MCF 10A (cell line): ENCODE data around the gene ULK4. TPM values are rescaled to one million over a fixed set of nuclear protein-coding genes. Genes with fewer than 3 reads are reported as not detected.

Source experiments
- BruUV-seq: library from RNA; stranded (reverse); fragments of 400-500 nt; replicated peaks from 2 replicates; lab custom pipeline; 2021; lab: Mats Ljungman, UMichigan
- CTCF ChIA-PET: fragments of 300-600 bp; sonication (Branson Sonifier 250); formaldehyde crosslinking; extraction: SDS; loops from one replicate; lab custom pipeline; 2021; ENCODE audit warnings: antibody characterized with exemption, inconsistent platforms; lab: Yijun Ruan, JAX
- POLR2A ChIA-PET: fragments of 300-600, 350-650 bp; sonication (Branson Sonifier 250); formaldehyde crosslinking; extraction: SDS; loops from one replicate; lab custom pipeline; 2020; ENCODE audit warnings: antibody characterized with exemption, inconsistent platforms; lab: Yijun Ruan, JAX
- DNase-seq: peaks from one replicate; pipeline ENCODE4 v3.0.0-alpha.2; 2018; ENCODE audit not compliant: unreplicated experiment
- H3K27ac Mint-ChIP-seq: one replicate; pipeline ENCODE4 v1.8.0; 2022; ENCODE audit warnings: mild to moderate bottlenecking, low read depth, mixed read lengths; ENCODE audit not compliant: unreplicated experiment
- H3K27me3 Mint-ChIP-seq: one replicate; pipeline ENCODE4 v1.8.0; 2022; ENCODE audit warnings: mixed read lengths; ENCODE audit not compliant: insufficient read depth, unreplicated experiment
- H3K36me3 Mint-ChIP-seq: one replicate; pipeline ENCODE4 v1.8.0; 2022; ENCODE audit warnings: mild to moderate bottlenecking, moderate library complexity, mixed read lengths; ENCODE audit not compliant: insufficient read depth, unreplicated experiment
- H3K4me1 Mint-ChIP-seq: one replicate; pipeline ENCODE4 v1.8.0; 2022; ENCODE audit warnings: mixed read lengths; ENCODE audit not compliant: insufficient read depth, unreplicated experiment
- H3K4me3 Mint-ChIP-seq: one replicate; pipeline ENCODE4 v1.8.0; 2022; ENCODE audit warnings: mild to moderate bottlenecking, moderate library complexity, mixed read lengths; ENCODE audit not compliant: unreplicated experiment
- H3K9me3 Mint-ChIP-seq: one replicate; pipeline ENCODE4 v1.8.0; 2022; ENCODE audit warnings: mixed read lengths; ENCODE audit not compliant: unreplicated experiment
- intact Hi-C: fragments of 100-400 bp; cut with micrococcal nuclease; formaldehyde crosslinking; loops from 2 replicates; pipeline ENCODE4 v1.14.1; 2022
- total RNA-seq: library from RNA; stranded (reverse); gene quantifications from 2 replicates; pipeline ENCODE4 v1.2.3, GENCODE V29; 2022
- TF ChIP-seq, protein P1 (sequence below): fragments of 200-600 bp; IDR thresholded peaks from one replicate; pipeline ENCODE4 v1.8.0; 2022; ENCODE audit warnings: antibody characterized with exemption, mild to moderate bottlenecking; ENCODE audit not compliant: unreplicated experiment

The ULK4 gene
- total RNA-seq, 1 experiment from 2014 or later: 7.8 TPM

DNA sequence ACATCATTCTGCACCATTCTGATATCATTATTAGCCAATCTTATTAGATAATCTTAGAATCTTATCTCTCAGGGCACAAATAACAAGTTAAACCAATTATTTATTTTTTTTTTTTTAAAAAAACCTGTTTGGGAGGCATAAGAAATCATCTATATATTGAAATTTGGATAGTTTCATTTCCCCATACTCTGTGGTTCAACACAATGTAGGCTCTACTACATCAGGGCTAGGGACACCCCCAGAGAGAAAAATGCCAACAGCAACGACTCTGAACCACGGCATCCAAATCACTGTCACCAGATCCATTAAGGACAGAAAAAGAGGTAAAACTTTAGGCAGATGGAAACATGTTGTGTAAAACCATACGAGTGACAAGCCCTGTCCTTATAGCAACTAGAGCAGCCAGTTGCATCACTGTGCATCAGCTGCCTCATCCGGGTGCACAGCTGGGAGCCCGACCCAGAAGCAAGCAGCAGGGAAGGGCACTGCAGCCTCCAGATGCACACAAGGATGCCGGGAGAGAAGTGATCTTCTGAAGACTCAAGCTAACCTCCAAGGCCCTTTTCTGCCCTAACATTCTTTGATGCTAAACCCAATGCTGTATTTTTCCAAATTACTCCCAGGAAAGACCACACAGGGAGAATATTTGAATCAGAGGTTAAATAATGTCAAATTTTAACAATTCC lies 381.5 kb downstream of the ULK4 start:
- intact Hi-C loops: no loop called here
- Mint-ChIP-seq H3K9me3 (no peaks in the 10 kb centered on the region), H3K27me3 (no peaks in the 10 kb centered on the region), H3K27ac (no peak overlapping the region), H3K36me3 (no peaks in the 10 kb centered on the region), H3K4me3 (no peak overlapping the region), H3K4me1 (no peaks in the 10 kb centered on the region)
- POLR2A ChIA-PET: no interaction called here
- TF ChIP-seq, protein P1, sequence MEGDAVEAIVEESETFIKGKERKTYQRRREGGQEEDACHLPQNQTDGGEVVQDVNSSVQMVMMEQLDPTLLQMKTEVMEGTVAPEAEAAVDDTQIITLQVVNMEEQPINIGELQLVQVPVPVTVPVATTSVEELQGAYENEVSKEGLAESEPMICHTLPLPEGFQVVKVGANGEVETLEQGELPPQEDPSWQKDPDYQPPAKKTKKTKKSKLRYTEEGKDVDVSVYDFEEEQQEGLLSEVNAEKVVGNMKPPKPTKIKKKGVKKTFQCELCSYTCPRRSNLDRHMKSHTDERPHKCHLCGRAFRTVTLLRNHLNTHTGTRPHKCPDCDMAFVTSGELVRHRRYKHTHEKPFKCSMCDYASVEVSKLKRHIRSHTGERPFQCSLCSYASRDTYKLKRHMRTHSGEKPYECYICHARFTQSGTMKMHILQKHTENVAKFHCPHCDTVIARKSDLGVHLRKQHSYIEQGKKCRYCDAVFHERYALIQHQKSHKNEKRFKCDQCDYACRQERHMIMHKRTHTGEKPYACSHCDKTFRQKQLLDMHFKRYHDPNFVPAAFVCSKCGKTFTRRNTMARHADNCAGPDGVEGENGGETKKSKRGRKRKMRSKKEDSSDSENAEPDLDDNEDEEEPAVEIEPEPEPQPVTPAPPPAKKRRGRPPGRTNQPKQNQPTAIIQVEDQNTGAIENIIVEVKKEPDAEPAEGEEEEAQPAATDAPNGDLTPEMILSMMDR: no peak
- CTCF ChIA-PET: interaction anchor here (0.6 kb wide), 3 partner anchors 10 to 496 kb away, joined by 3 read pairs; no protein-coding TSS in a partner anchor
- DNase-seq: no peak
- BruUV-seq: no TSS peak

DNA sequence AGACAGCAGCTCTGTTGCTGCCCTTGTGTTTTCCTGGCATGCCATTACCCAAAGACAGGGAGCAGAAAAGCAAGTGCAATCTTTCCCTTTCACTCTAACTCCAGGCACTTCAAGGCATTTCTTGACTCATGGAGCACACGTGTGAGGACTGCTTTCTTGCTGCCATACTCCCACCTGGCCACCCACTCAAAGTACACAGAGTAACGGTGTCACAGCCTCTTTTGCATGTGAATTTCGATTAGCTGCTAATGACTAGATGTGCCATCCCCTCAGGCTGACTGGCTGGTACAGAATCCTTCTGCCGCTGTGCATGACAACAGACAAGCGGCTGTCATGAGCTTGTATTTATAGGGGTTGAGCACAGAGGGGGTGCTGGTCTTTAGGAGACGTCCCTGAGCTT lies 382.0 kb downstream of the ULK4 start:
- H3K9me3 Mint-ChIP-seq: no peaks in the 10 kb centered on the region
- no peak overlapping the region for H3K4me3 Mint-ChIP-seq
- ChIA-PET POLR2A (no interaction called here), CTCF (interaction anchor here (0.6 kb wide), 2 partner anchors 99 to 497 kb away, joined by 3 read pairs; no protein-coding TSS in a partner anchor)
- intact Hi-C loops: no loop called here
- TF ChIP-seq, protein P1: no peak
- H3K36me3 Mint-ChIP-seq: no peaks in the 10 kb centered on the region
- no peaks in the 10 kb centered on the region for H3K4me1 Mint-ChIP-seq
- no peaks in the 10 kb centered on the region for H3K27me3 Mint-ChIP-seq
- no peak overlapping the region for H3K27ac Mint-ChIP-seq
- DNase-seq: no peak
- BruUV-seq: no TSS peak

DNA sequence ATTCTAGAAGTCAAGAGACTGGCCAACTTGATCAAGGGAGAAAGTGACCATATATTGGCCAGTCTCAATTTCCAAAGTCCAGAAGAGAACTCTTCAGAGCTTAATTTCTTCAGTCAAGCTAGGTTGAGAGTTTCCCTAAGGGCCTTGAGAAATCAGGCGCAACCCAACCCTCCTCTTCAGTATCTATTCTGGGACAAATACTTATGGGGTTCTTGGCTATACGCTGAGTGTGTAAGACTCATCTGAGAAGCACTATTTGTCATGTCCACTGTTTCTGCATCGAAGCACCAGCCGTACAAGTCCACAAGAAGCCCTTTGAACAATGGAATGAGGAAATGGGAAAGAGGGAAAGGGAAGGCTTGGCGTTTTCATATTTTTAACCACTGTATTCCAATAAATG lies 383.1 kb downstream of the ULK4 start:
- TF ChIP-seq, protein P1: no peak
- POLR2A ChIA-PET: no interaction called here
- Mint-ChIP-seq H3K27me3 (no peaks in the 10 kb centered on the region), H3K27ac (no peak overlapping the region), H3K36me3 (no peaks in the 10 kb centered on the region), H3K4me1 (no peaks in the 10 kb centered on the region), H3K9me3 (no peaks in the 10 kb centered on the region), H3K4me3 (no peak overlapping the region)
- intact Hi-C loops: no loop called here
- no TSS peak for BruUV-seq
- no peak for DNase-seq
- CTCF ChIA-PET: no interaction called here

DNA sequence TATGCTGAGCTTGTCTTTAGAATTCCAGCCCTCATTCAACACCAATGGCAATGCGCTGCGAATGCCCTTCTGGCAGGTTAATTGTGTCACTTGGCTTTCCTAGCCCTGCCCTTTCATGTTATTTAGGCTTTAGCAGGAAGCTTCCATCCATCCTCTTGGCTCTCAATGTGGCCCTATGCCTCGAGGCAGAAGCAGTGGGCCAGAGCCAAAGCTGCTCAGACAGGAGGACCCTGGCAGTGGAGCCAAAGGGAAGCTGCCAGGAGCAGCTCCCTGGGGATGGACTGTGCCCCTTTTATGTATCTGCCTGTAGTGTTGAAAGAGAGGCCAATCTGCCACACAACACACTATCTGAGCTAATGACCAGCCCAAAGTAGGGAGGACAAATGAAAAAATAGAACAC lies 386.2 kb downstream of the ULK4 start:
- CTCF ChIA-PET: no interaction called here
- BruUV-seq: no TSS peak
- Mint-ChIP-seq H3K27ac (no peak overlapping the region), H3K4me3 (no peak overlapping the region), H3K36me3 (no peaks in the 10 kb centered on the region), H3K4me1 (no peaks in the 10 kb centered on the region), H3K27me3 (no peaks in the 10 kb centered on the region), H3K9me3 (no peaks in the 10 kb centered on the region)
- DNase-seq: no peak
- TF ChIP-seq, protein P1: no peak
- intact Hi-C loops: no loop called here
- POLR2A ChIA-PET: interaction anchor here (0.7 kb wide), 1 partner anchor 219 kb away, joined by 3 read pairs; no protein-coding TSS in a partner anchor
